ENCODE results near the gene CSHL1.
A peak's percentile ranks its signal among the peaks of the same experiment; 100 is the strongest.
"Not testable (repeated sequence)": the region's sequence is repeated elsewhere in the genome, so short reads cannot be mapped to it uniquely, and the experiment has no call there.

The CSHL1 gene

DNA sequence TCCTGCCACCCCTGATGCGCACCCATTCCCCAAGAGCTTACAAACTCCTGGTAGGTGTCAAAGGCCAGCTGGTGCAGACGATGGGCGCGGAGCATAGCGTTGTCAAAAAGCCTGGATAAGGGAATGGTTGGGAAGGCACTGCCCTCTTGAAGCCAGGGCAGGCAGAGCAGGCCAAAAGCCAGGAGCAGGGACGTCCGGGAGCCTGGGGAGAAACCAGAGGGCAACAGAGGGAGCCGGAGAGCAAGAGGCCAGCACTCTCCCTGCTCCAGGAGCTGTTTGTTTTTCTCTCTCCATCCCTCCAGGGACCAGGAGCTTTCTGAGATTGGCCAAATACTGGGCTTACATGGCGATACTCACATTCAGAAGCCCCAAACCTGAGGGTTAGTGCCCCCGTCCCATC, 7.2 kb upstream of the CSHL1 start:
- intact Hi-C loops (cut with DNase I; ENCODE audit: low total_unique reads) = no loop called here
- Histone ChIP-seq H3K9me3 (no peaks in the 10 kb centered on the region), H3K27ac (no peak overlapping the region), H3K27me3 (peaks cover 0 to 17% of the 10 kb centered on the region in 2 donors), H3K36me3 (no peaks in the 10 kb centered on the region), H3K4me3 (no peak overlapping the region), H3K4me1 (no peaks in the 10 kb centered on the region)
- no peak for TF ChIP-seq CTCF (IDR thresholded peaks at IDR 0.05)
- DNase-seq = no peak

GRCh38 chr17:63917646-63918045, 6.6 kb upstream of the CSHL1 start:
- Histone ChIP-seq H3K4me1 (no peaks in the 10 kb centered on the region), H3K36me3 (no peaks in the 10 kb centered on the region), H3K27me3 (peaks cover 0 to 17% of the 10 kb centered on the region in 2 donors), H3K27ac (no peak overlapping the region), H3K9me3 (no peaks in the 10 kb centered on the region), H3K4me3 (no peak overlapping the region)
- intact Hi-C loops (cut with DNase I; ENCODE audit: low total_unique reads) = no loop called here
- no peak for DNase-seq
- no peak for TF ChIP-seq CTCF (IDR thresholded peaks at IDR 0.05)

- DNase-seq; H3K36me3 ChIP-seq; H3K4me3 ChIP-seq; H3K9me3 ChIP-seq; H3K27ac ChIP-seq; H3K4me1 ChIP-seq; intact Hi-C loops (cut with DNase I; ENCODE audit: low total_unique reads): not testable (repeated sequence)
- peaks cover 0 to 17% of the 10 kb centered on the region in 2 donors for H3K27me3 ChIP-seq
Measured at GRCh38 chr17:63917206-63917605, 6.1 kb upstream of the CSHL1 start.

- DNase-seq = no peak
- no peak overlapping the region for H3K27ac ChIP-seq
Measured at GRCh38 chr17:63916566-63917185, 5.6 kb upstream of the CSHL1 start.

GRCh38 chr17:63915753-63916152, 4.7 kb upstream of the CSHL1 start:
- H3K9me3 ChIP-seq; H3K4me1 ChIP-seq; intact Hi-C loops (cut with DNase I; ENCODE audit: low total_unique reads); DNase-seq; H3K27ac ChIP-seq; H3K36me3 ChIP-seq; H3K4me3 ChIP-seq: not testable (repeated sequence)
- peaks cover 0 to 25% of the 10 kb centered on the region in 2 donors for H3K27me3 ChIP-seq

More at GRCh38 chr17:63916566-63917185, 5.6 kb upstream of the CSHL1 start:
- intact Hi-C loops (cut with DNase I; ENCODE audit: low total_unique reads) = no loop called here
- Histone ChIP-seq H3K9me3 (no peaks in the 10 kb centered on the region), H3K36me3 (no peaks in the 10 kb centered on the region), H3K27me3 (peaks cover 0 to 17% of the 10 kb centered on the region in 2 donors), H3K4me1 (no peaks in the 10 kb centered on the region), H3K4me3 (no peak overlapping the region)
- TF ChIP-seq CTCF (IDR thresholded peaks at IDR 0.05) = no peak

- intact Hi-C loops (cut with DNase I; ENCODE audit: low total_unique reads) = no loop called here
- no peak for TF ChIP-seq CTCF (IDR thresholded peaks at IDR 0.05)
- DNase-seq = no peak
- Histone ChIP-seq H3K9me3 (no peaks in the 10 kb centered on the region), H3K4me3 (no peak overlapping the region), H3K27ac (no peak overlapping the region), H3K4me1 (no peaks in the 10 kb centered on the region), H3K36me3 (no peaks in the 10 kb centered on the region), H3K27me3 (peaks cover 0 to 31% of the 10 kb centered on the region in 2 donors)
Measured at GRCh38 chr17:63914471-63914870, 3.4 kb upstream of the CSHL1 start.

DNA sequence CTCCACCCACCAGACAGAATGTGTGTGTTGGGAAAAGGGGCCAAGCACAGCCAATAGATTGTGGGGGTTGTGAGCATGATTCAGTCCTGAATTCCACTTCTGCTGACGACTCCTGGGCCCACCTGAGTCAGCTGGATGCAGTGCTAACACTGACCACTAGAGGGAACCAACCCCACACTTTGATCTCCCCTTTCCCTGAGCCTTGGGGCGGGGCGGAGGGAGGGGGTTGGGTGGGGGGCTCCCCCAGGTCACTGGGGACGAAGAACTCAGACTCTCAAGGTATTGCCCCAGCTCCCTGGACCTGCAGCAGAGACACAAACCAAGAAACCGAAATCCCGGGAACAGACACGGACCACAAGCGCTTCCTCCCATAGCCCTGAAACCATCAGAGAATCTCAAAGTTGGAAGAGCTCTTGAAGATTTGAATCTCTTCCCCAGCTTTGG, 621 bp upstream of the CSHL1 start:
- intact Hi-C loops (cut with DNase I; ENCODE audit: low total_unique reads) = no loop called here
- no peak overlapping the region for H3K27ac ChIP-seq
- no peak overlapping the region for H3K4me3 ChIP-seq
- no peak for DNase-seq
- H3K9me3 ChIP-seq = no peaks in the 10 kb centered on the region
- H3K36me3 ChIP-seq = no peaks in the 10 kb centered on the region
- peaks cover 0 to 14% of the 10 kb centered on the region in 2 donors for H3K27me3 ChIP-seq
- TF ChIP-seq CTCF (IDR thresholded peaks at IDR 0.05) = peak; percentile 46 to 86
- H3K4me1 ChIP-seq = no peaks in the 10 kb centered on the region

Measured in tibial artery (tissue), 4 donors.